HG03095 (cell line): ENCODE data around the gene THRSP.
"Not testable (repeated sequence)": the region's sequence is repeated elsewhere in the genome, so short reads cannot be mapped to it uniquely, and the experiment has no call there.

Experiments
- ATAC-seq: cut with Tn5 transposase; IDR thresholded peaks from one replicate; pipeline ENCODE4 v1.9.1; 2021; ENCODE audit warnings: moderate library complexity; ENCODE audit not compliant: unreplicated experiment

THRSP gene

GRCh38 chr11:78062671-78063070, 990 bp upstream of the THRSP start:
- no peak for ATAC-seq

- ATAC-seq: no peak
Observed at GRCh38 chr11:78065203-78065602, 1.5 kb downstream of the THRSP start.

- no peak for ATAC-seq
Observed at GRCh38 chr11:78066471-78066870, 2.8 kb downstream of the THRSP start.

- ATAC-seq: no peak
Observed at GRCh38 chr11:78067704-78068103, 4.0 kb downstream of the THRSP start.

GRCh38 chr11:78069465-78069864, 5.8 kb downstream of the THRSP start:
- ATAC-seq: no peak

GRCh38 chr11:78070621-78071020, 7.0 kb downstream of the THRSP start:
- no peak for ATAC-seq

- no peak for ATAC-seq
Observed at GRCh38 chr11:78071717-78072116, 8.1 kb downstream of the THRSP start.

GRCh38 chr11:78072455-78072854, 8.8 kb downstream of the THRSP start:
- ATAC-seq: no peak

GRCh38 chr11:78074756-78075155, 11.1 kb downstream of the THRSP start:
- no peak for ATAC-seq

GRCh38 chr11:78076733-78077403, 13.2 kb downstream of the THRSP start:
- ATAC-seq: no peak

GRCh38 chr11:78077592-78077991, 13.9 kb downstream of the THRSP start:
- not testable (repeated sequence) for ATAC-seq

GRCh38 chr11:78078218-78079167, 14.8 kb downstream of the THRSP start:
- ATAC-seq: no peak

- ATAC-seq: peak; percentile 72
Observed at GRCh38 chr11:78079232-78080083, 15.8 kb downstream of the THRSP start, which contains the start of gene NDUFC2. Gene NDUFC2, minus strand, starts transcription at chr11:78079862. Its CDS starts 118 bp downstream, at chr11:78079744.

- ATAC-seq: no peak
Observed at GRCh38 chr11:78080084-78080817, 16.6 kb downstream of the THRSP start.

GRCh38 chr11:78080818-78081495, 17.3 kb downstream of the THRSP start:
- no peak for ATAC-seq

- ATAC-seq: no peak
Observed at GRCh38 chr11:78081583-78081982, 17.9 kb downstream of the THRSP start.

- ATAC-seq: no peak
Observed at GRCh38 chr11:78082146-78082545, 18.5 kb downstream of the THRSP start.

- no peak for ATAC-seq
Observed at GRCh38 chr11:78083021-78083420, 19.4 kb downstream of the THRSP start.

GRCh38 chr11:78084506-78084905, 20.8 kb downstream of the THRSP start:
- not testable (repeated sequence) for ATAC-seq

- ATAC-seq: no peak
Observed at GRCh38 chr11:78085972-78086371, 22.3 kb downstream of the THRSP start.
